IMR-90 (cell line): ENCODE results near the gene SMTN. TPM values are rescaled to one million over a fixed set of nuclear protein-coding genes. Genes with fewer than 3 reads are reported as not detected.

Experiments used
- ATAC-seq: fragments of 200-7000 bp; cut with Tn5 transposase; 2 replicates; pipeline ENCODE4 v1.9.1; 2020; ENCODE audit warnings: low read depth, mild to moderate bottlenecking, moderate library complexity
- BruUV-seq: library from RNA; stranded (reverse); fragments of 400-500 nt; replicated peaks from 2 replicates; lab custom pipeline; 2021; lab: Mats Ljungman, UMichigan
- CTCF ChIA-PET: fragments of 300-600 bp; formaldehyde crosslinking; extraction: SDS; loops from one replicate; lab custom pipeline; 2021; ENCODE audit warnings: antibody characterized with exemption; lab: Yijun Ruan, JAX
- POLR2A ChIA-PET: fragments of 300-600 bp; sonication (Branson Sonifier 250); formaldehyde crosslinking; loops from one replicate; lab custom pipeline; 2022; ENCODE audit warnings: antibody characterized with exemption; ENCODE audit not compliant: unreplicated experiment; lab: Charles Lee
- DNase-seq: peaks from one replicate; pipeline ENCODE4 v3.0.0; 2013
- H2AFZ ChIP-seq: replicated peaks from 2 replicates; pipeline ENCODE3; 2013; ENCODE audit warnings: low read length, mild to moderate bottlenecking; ENCODE audit not compliant: poor library complexity
- H2AK5ac ChIP-seq: 2 replicates; pipeline ENCODE4 v1.6.1; 2013; ENCODE audit warnings: low read depth, low read length, inconsistent platforms
- H2AK9ac ChIP-seq: replicated peaks from 2 replicates; pipeline ENCODE3; 2013; ENCODE audit warnings: mild to moderate bottlenecking, low read depth, low read length, moderate library complexity; ENCODE audit not compliant: poor library complexity
- H2BK120ac ChIP-seq: 2 replicates; pipeline ENCODE4 v1.6.1; 2013; ENCODE audit warnings: low read depth, low read length, inconsistent platforms
- H2BK15ac ChIP-seq: 3 replicates; pipeline ENCODE4 v1.6.1; 2013; ENCODE audit warnings: low read depth, low read length, inconsistent platforms
- H2BK20ac ChIP-seq: 2 replicates; pipeline ENCODE4 v1.6.1; 2013; ENCODE audit warnings: low read depth, mild to moderate bottlenecking, inconsistent platforms, low read length, moderate library complexity
- H2BK5ac ChIP-seq: 2 replicates; pipeline ENCODE4 v1.6.1; 2013; ENCODE audit warnings: mild to moderate bottlenecking, low read depth, low read length, inconsistent platforms; ENCODE audit not compliant: poor library complexity, severe bottlenecking
- H3K14ac ChIP-seq: replicated peaks from 2 replicates; pipeline ENCODE4 v1.6.1; 2013; ENCODE audit warnings: low read depth, low read length, inconsistent platforms
- H3K18ac ChIP-seq: 2 replicates; pipeline ENCODE4 v1.6.1; 2013; ENCODE audit warnings: low read depth, low read length, control low read depth
- H3K23ac ChIP-seq: 2 replicates; pipeline ENCODE4 v1.6.1; 2013; ENCODE audit warnings: low read depth, low read length, inconsistent platforms
- H3K27ac ChIP-seq: 2 replicates; pipeline ENCODE4 v1.5.1; 2013; ENCODE audit warnings: mild to moderate bottlenecking, control low read depth, low read length; ENCODE audit not compliant: insufficient read depth
- H3K27me3 ChIP-seq: 2 replicates; pipeline ENCODE4 v1.6.1; 2013; ENCODE audit warnings: low read length; ENCODE audit not compliant: control insufficient read depth, insufficient read depth
- H3K36me3 ChIP-seq: 2 replicates; pipeline ENCODE4 v1.6.1; 2013; ENCODE audit warnings: low read length, mixed read lengths; ENCODE audit not compliant: control insufficient read depth, insufficient read depth
- H3K4ac ChIP-seq: 2 replicates; pipeline ENCODE4 v1.6.1; 2013; ENCODE audit warnings: low read depth, low read length, inconsistent platforms
- H3K4me1 ChIP-seq: 2 replicates; pipeline ENCODE4 v1.6.1; 2013; ENCODE audit warnings: low read length, mixed read lengths; ENCODE audit not compliant: control insufficient read depth, insufficient read depth
- H3K4me2 ChIP-seq: 2 replicates; pipeline ENCODE4 v1.6.1; 2013; ENCODE audit warnings: low read depth, mild to moderate bottlenecking, control low read depth, low read length, moderate library complexity
- H3K4me3 ChIP-seq: 2 replicates; pipeline ENCODE4 v1.5.1; 2013; ENCODE audit warnings: low read depth, mild to moderate bottlenecking, control low read depth, low read length, moderate library complexity; ENCODE audit not compliant: insufficient read depth
- H3K56ac ChIP-seq: 2 replicates; pipeline ENCODE4 v1.6.1; 2013; ENCODE audit warnings: low read length, inconsistent platforms; ENCODE audit not compliant: insufficient read depth; ENCODE audit errors: extremely low read depth
- H3K79me1 ChIP-seq, 2 experiments: 2 replicates each; pipeline ENCODE4 v1.6.1; 2013; ENCODE audit warnings: low read length in 2 of 2, inconsistent platforms in 1 of 2, low read depth in 1 of 2
- H3K9ac ChIP-seq: 2 replicates; pipeline ENCODE4 v1.6.1; 2013; ENCODE audit warnings: low read depth, low read length, control low read depth
- H3K9me1 ChIP-seq: 2 replicates; pipeline ENCODE4 v1.6.1; 2013; ENCODE audit warnings: low read length, inconsistent platforms; ENCODE audit not compliant: insufficient read depth
- H3K9me3 ChIP-seq: 2 replicates; pipeline ENCODE4 v1.6.1; 2013; ENCODE audit warnings: low read length; ENCODE audit not compliant: control insufficient read depth, insufficient read depth
- H4K20me1 ChIP-seq: 2 replicates; pipeline ENCODE4 v1.6.1; 2013; ENCODE audit warnings: low read length, inconsistent platforms; ENCODE audit not compliant: insufficient read depth
- H4K5ac ChIP-seq: 2 replicates; pipeline ENCODE4 v1.6.1; 2013; ENCODE audit warnings: mild to moderate bottlenecking, low read depth, low read length, control low read depth
- H4K8ac ChIP-seq, 2 experiments: 2 replicates each; pipeline ENCODE4 v1.6.1; 2013; ENCODE audit warnings: low read depth in 2 of 2, low read length in 2 of 2, control low read depth in 1 of 2, inconsistent platforms in 1 of 2
- H4K91ac ChIP-seq: 2 replicates; pipeline ENCODE4 v1.6.1; 2013; ENCODE audit warnings: low read depth, low read length, inconsistent platforms; ENCODE audit not compliant: insufficient read depth
- BHLHE40 ChIP-seq: fragments of 150-350 bp; IDR thresholded peaks from 2 replicates; pipeline ENCODE4 v1.6.1; 2016; ENCODE audit warnings: mild to moderate bottlenecking, low read depth, low read length
- CEBPB ChIP-seq: IDR thresholded peaks from 2 replicates; pipeline ENCODE4 v1.6.1; 2012; ENCODE audit warnings: low read depth, low read length, improper control_type of control experiment
- CHD1 ChIP-seq: IDR thresholded peaks from 2 replicates; pipeline ENCODE4 v1.6.1; 2012; ENCODE audit warnings: low read depth, low read length, improper control_type of control experiment
- FOS ChIP-seq: fragments of 150-350 bp; IDR thresholded peaks from 2 replicates; pipeline ENCODE4 v1.6.1; 2016; ENCODE audit warnings: low read depth, low read length
- MAZ ChIP-seq: IDR thresholded peaks from 2 replicates; pipeline ENCODE4 v1.6.1; 2012; ENCODE audit warnings: low read depth, mild to moderate bottlenecking, low read length, improper control_type of control experiment, moderate library complexity, borderline replicate concordance
- MXI1 ChIP-seq: IDR thresholded peaks from 2 replicates; pipeline ENCODE4 v1.6.1; 2012; ENCODE audit warnings: low read depth, mild to moderate bottlenecking, low read length, moderate library complexity, borderline replicate concordance
- POLR2A ChIP-seq: IDR thresholded peaks from 2 replicates; pipeline ENCODE4 v1.6.1; 2012; ENCODE audit warnings: mild to moderate bottlenecking, low read depth, low read length
- RAD21 ChIP-seq: IDR thresholded peaks from 2 replicates; pipeline ENCODE4 v1.6.1; 2012; ENCODE audit warnings: low read length, improper control_type of control experiment
- RCOR1 ChIP-seq: IDR thresholded peaks from 2 replicates; pipeline ENCODE4 v1.6.1; 2012; ENCODE audit warnings: mild to moderate bottlenecking, low read length, improper control_type of control experiment; ENCODE audit not compliant: insufficient replicate concordance
- RFX5 ChIP-seq: IDR thresholded peaks from 2 replicates; pipeline ENCODE4 v1.8.0; 2012; ENCODE audit warnings: low read depth, mild to moderate bottlenecking, low read length, moderate library complexity
- SMC3 ChIP-seq: fragments of 150-350 bp; IDR thresholded peaks from 2 replicates; pipeline ENCODE4 v1.6.1; 2016; ENCODE audit warnings: low read depth, mild to moderate bottlenecking, antibody characterized with exemption, low read length, moderate library complexity
- WGBS, 2 experiments: methylation state at CpG; one replicate each; pipeline versions ENCODE4 v1.1.5 to v1.1.7; 2013; ENCODE audit warnings: missing lambda C conversion rate in 2 of 2; ENCODE audit not compliant: insufficient read length in 1 of 2; ENCODE audit errors: extremely low coverage in 2 of 2; 5-methylcytosine and 5-hydroxymethylcytosine counted together
- dilution Hi-C: fragments of 300-500 bp; cut with HindIII; formaldehyde crosslinking; loops from one replicate; pipeline ENCODE4 v1.14.3; 2018; ENCODE audit warnings: low sequenced_read_pairs; ENCODE audit not compliant: unreplicated experiment
- in situ Hi-C: fragments of 300-500 bp; cut with MboI; formaldehyde crosslinking; loops from 3 replicates; pipeline ENCODE4 v1.14.3; 2019; ENCODE audit warnings: low sequenced_read_pairs, inconsistent platforms, mixed read lengths
- intact Hi-C: fragments of 100-400 bp; cut with micrococcal nuclease; formaldehyde crosslinking; loops from 2 replicates; pipeline ENCODE4 v1.10.0; 2022
- polyA plus RNA-seq, 3 experiments: library from polyadenylated mRNA; depleted of rRNA; stranded (reverse); fragments of >200 nt; gene quantifications; 2 replicates each; pipeline ENCODE4 v1.2.3, GENCODE V29; 2012; ENCODE audit warnings: low replicate concordance in 1 of 3
- total RNA-seq: library from RNA; depleted of rRNA; stranded (reverse); fragments of >200 nt; gene quantifications from 2 replicates; pipeline ENCODE4 v1.2.3, GENCODE V29; 2012
- TF ChIP-seq, protein P1 (sequence below): fragments of 150-350 bp; IDR thresholded peaks from 2 replicates; pipeline ENCODE4 v1.6.1; 2017; ENCODE audit warnings: mild to moderate bottlenecking, antibody characterized with exemption, low read length, low read depth
- TF ChIP-seq, protein P2 (sequence below): conservative IDR thresholded peaks from 2 replicates; pipeline ENCODE4 v1.5.1; 2012; ENCODE audit warnings: mild to moderate bottlenecking, low read depth, low read length, improper control_type of control experiment

The SMTN gene
- total and polyA plus RNA-seq, 2 of the 4 experiments (the other 2 are of a cell fraction), result 53.6 to 63.7 TPM

DNA sequence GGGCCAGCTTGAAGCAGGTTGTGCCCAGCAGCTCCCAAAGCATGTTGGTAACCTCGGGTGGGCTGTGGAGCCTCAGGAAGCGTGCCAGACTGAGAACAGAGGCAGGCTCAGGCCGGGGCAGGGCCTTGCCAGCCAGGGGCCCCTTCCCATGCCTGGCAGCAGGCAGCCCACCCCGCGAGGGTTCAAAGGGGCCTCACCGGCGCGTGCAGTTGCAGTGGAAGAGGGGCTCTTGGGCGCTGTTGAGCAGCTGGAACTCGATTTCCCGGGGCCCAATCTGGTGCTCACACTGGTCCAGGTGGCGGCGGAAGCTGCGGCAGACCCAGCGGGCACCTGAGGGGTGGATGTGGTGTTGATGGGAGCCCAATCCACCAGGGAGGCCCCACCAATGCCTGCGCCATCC lies 55.6 kb downstream of the SMTN start:
- Histone ChIP-seq H3K4me3 (no peak overlapping the region), H3K9ac (no peak overlapping the region), H3K23ac (no peak overlapping the region), H3K4me1 (no peaks in the 10 kb centered on the region), H4K5ac (no peak overlapping the region), H4K8ac (no peak overlapping the region), H4K91ac (no peak overlapping the region), H3K9me1 (no peaks in the 10 kb centered on the region), H3K36me3 (no peaks in the 10 kb centered on the region), H3K4ac (no peak overlapping the region), H2AK9ac (no peak overlapping the region), H2BK120ac (no peak overlapping the region), H3K56ac (no peak overlapping the region), H3K79me1 (no peaks in the 10 kb centered on the region), H2AFZ (no peak overlapping the region), H3K27ac (no peak overlapping the region), H2BK5ac (no peak overlapping the region), H3K18ac (no peak overlapping the region), H3K14ac (no peak overlapping the region), H2BK15ac (no peak overlapping the region), H3K27me3 (peaks cover 27% of the 10 kb centered on the region), H2BK20ac (no peak overlapping the region), H4K20me1 (no peaks in the 10 kb centered on the region), H3K9me3 (no peaks in the 10 kb centered on the region), H2AK5ac (no peak overlapping the region), H3K4me2 (no peak overlapping the region)
- POLR2A ChIA-PET, result no interaction called here
- CTCF ChIA-PET, result no interaction called here
- TF ChIP-seq CHD1, result no peak
- TF ChIP-seq FOS, result no peak
- TF ChIP-seq POLR2A, result no peak
- TF ChIP-seq CEBPB, result no peak
- no peak for TF ChIP-seq MAZ
- TF ChIP-seq, protein P1, sequence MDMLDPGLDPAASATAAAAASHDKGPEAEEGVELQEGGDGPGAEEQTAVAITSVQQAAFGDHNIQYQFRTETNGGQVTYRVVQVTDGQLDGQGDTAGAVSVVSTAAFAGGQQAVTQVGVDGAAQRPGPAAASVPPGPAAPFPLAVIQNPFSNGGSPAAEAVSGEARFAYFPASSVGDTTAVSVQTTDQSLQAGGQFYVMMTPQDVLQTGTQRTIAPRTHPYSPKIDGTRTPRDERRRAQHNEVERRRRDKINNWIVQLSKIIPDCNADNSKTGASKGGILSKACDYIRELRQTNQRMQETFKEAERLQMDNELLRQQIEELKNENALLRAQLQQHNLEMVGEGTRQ, result no peak
- TF ChIP-seq RFX5, result no peak
- TF ChIP-seq RCOR1, result no peak
- TF ChIP-seq, protein P2, sequence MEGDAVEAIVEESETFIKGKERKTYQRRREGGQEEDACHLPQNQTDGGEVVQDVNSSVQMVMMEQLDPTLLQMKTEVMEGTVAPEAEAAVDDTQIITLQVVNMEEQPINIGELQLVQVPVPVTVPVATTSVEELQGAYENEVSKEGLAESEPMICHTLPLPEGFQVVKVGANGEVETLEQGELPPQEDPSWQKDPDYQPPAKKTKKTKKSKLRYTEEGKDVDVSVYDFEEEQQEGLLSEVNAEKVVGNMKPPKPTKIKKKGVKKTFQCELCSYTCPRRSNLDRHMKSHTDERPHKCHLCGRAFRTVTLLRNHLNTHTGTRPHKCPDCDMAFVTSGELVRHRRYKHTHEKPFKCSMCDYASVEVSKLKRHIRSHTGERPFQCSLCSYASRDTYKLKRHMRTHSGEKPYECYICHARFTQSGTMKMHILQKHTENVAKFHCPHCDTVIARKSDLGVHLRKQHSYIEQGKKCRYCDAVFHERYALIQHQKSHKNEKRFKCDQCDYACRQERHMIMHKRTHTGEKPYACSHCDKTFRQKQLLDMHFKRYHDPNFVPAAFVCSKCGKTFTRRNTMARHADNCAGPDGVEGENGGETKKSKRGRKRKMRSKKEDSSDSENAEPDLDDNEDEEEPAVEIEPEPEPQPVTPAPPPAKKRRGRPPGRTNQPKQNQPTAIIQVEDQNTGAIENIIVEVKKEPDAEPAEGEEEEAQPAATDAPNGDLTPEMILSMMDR, result no peak
- no peak for TF ChIP-seq BHLHE40
- no peak for TF ChIP-seq RAD21
- TF ChIP-seq MXI1, result no peak
- no peak for TF ChIP-seq SMC3
- DNase-seq, result no peak
- intact Hi-C loops, result no loop called here
- ATAC-seq, result no peak
- in situ Hi-C loops, result no loop called here
- dilution Hi-C loops, result no loop called here
- no TSS peak for BruUV-seq
- 71% methylated on average over 7 of the region's 16 CpGs; no CpG with 5 or more reads in 1 of the 2 experiments for WGBS, 2 experiments
